GM12801 (cell line): ENCODE measurements around the gene RAVER1.

ENCODE experiments used
- CTCF ChIP-seq: IDR thresholded peaks from one replicate; pipeline ENCODE4 v1.5.1; 2011; ENCODE audit warnings: control low read depth; ENCODE audit not compliant: insufficient read length; ENCODE audit errors: extremely low read depth

The RAVER1 gene

GRCh38 chr19:10332965-10333757 lies at the start of gene RAVER1:
Gene RAVER1 (minus strand): TSS chr19:10333529. CDS start chr19:10333507, 22 bp downstream.
- no peak for TF ChIP-seq CTCF

GRCh38 chr19:10380313-10381102 lies 47.2 kb upstream of the RAVER1 start, which contains the start of gene TYK2:
Gene TYK2 (minus strand): TSS chr19:10380572. CDS start chr19:10378406, 2,166 bp downstream.
- no peak for TF ChIP-seq CTCF

GRCh38 chr19:10379880-10380312 lies 46.6 kb upstream of the RAVER1 start:
- no peak for TF ChIP-seq CTCF

- no peak for TF ChIP-seq CTCF
These were observed 44.8 kb upstream of the RAVER1 start for GRCh38 chr19:10378124-10378523.

- no peak for TF ChIP-seq CTCF
These were observed 41.6 kb upstream of the RAVER1 start for GRCh38 chr19:10374931-10375330.

GRCh38 chr19:10372690-10373089 lies 39.4 kb upstream of the RAVER1 start:
- TF ChIP-seq CTCF, result no peak

- no peak for TF ChIP-seq CTCF
These were observed 34.9 kb upstream of the RAVER1 start for GRCh38 chr19:10368101-10368803.
